NCI-H2196 (cell line): ENCODE results near the gene UBA52.

Experiments
- DNase-seq: peaks from one replicate; lab custom pipeline; 2025; ENCODE audit not compliant: unreplicated experiment; lab: John Stamatoyannopoulos, UW

The UBA52 gene

DNA sequence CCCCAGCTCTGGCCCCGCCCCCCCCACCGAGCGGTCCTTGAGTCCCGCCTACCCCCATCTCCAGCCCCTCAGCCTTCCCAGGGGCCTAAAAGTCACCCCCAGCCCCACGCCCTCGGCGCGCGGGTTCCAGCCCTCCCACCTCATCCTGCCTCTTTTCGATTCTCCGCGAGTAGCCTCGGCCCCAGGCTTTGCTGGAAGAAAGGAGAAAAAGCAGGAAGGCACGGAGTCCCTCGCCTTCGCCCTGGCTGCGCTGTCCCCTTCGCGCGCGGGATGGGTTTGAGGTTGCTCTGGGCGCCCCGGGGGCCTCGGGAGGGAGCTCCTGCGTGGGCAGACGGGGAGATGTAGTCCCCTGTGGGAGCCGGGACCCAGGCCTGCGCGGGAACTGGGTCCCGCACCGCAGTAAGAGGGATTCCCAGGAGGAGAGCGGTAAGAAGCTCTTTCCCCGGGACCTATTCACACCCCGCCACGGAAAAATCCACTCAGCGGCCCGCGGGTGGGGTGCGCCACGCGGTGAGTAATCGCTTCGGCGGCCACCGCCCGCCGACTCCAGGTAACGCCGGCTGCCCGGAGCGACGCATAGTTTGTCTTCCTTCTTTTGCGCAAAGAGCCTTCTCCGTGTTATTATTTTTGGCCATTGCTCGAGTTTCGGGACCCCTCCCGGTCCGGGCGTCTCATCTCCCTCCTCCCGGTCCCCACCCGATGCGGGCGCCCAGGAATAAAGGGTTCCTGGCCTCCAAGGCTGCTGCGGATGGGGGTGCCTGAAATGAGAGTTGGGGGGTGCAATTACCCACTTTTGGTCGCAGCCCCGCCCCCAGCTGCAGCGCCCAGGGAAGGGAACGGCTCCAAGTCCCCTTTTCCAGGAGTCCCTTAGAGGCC, 35.8 kb downstream of the UBA52 start:
- DNase-seq = no peak

DNA sequence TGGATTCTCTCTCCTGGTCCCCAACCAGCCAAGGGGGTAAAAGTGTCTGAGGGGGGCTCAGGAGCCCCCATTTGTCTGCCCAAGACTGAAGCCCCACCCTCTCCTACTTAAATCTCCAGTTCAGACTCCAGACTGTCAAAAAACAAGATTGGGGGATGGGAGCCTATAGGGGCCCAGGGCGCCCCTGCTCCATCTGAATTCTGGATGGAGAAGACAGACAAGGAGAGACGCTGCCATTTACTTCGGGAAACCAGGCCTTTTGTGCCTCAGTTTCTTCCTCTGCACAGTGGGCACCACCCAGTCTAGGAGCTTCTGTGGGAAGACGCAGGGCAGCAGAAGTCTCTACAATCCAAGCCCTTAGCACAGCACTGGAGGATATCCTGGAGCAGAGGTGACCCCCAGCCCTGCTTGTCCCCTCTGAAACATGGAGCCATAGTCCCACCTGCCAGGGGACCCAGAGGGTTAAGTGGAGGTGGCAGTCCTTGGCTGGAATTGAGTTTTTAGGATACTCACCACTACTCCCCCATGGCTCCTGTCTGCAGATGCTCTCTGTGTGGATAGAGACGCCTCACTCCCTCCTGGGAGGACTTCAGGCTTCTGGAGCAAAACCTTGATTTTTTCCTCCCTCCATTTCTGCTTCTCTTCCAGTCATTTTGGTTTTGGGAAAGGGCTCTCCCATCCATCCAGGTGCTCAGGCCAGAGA, 36.6 kb downstream of the UBA52 start:
- no peak for DNase-seq

DNA sequence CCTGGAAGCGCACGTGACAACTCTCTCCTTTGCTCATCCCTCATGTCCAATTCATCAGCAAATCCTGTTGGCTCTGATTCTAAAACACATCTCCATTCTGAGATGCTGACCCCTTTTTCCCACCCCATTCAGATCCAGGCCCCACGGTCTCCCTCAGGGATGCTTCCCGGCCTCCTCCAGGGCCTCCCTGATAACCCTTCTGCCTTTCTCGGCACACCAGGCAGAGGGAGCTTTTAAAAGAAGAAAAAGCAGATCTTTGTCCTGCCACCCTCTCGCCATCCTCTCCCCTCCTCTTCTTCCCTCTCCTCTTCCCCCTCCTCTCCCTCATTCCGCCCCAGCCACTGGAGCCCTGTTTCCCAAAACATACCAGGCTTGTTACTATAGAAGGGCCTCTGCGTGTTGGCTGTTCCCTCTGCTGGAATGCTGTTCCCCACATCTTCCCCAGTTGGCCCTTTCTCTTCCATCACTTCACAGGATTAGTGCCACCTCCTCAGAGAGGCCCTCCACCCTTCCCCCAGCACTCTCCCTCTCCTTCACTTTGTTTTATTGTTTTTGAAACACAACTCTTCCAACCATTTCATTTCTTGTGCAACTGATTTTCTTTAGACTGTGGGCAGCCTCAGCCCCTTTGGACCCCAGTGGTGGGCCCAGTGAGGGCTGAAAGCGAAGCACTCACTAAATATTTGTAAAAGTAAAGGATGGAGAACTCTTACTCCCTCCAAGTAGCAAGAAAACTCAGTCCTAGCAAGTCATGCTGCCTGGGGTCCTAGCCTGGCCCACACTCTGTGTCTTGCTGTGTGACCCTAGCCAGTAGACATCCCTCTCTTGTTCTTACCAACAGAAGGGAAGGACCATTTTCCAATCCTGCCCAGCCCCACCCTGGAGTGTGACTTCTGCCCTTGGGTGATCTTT, 37.4 kb downstream of the UBA52 start:
- DNase-seq = no peak

DNA sequence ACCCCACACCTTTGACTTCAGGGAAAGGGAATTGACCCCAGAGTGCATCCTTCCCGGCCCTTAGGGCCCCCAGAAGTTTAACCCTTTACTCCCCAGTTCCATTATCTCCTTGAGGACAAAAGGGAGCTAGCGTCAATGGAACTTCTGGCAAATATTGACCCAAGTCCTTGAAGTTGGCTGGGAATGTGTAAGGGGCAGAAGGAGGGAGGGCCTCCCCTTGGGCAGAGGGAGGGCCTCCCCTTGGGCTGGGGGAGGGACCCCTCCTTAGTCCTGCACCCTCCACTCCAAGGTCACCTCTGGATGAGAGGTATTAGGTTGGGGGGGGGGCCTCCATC, 38.0 kb downstream of the UBA52 start:
- DNase-seq = no peak

DNA sequence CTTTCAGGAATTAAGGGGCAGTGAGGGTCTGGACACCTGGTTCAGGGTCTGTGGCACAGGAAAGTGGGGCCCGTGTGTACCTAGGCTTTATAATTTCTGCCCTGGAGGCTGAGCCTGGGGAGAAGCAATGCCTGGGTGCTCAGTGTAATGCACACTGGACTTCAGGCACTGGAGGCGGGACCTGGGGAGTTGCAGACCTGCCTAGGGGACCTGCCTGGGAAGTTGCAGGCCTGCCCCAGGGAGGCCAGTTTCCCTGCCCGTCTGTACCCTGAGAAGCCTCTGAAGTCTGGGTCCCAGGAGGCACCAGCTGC, 38.5 kb downstream of the UBA52 start:
- no peak for DNase-seq

DNA sequence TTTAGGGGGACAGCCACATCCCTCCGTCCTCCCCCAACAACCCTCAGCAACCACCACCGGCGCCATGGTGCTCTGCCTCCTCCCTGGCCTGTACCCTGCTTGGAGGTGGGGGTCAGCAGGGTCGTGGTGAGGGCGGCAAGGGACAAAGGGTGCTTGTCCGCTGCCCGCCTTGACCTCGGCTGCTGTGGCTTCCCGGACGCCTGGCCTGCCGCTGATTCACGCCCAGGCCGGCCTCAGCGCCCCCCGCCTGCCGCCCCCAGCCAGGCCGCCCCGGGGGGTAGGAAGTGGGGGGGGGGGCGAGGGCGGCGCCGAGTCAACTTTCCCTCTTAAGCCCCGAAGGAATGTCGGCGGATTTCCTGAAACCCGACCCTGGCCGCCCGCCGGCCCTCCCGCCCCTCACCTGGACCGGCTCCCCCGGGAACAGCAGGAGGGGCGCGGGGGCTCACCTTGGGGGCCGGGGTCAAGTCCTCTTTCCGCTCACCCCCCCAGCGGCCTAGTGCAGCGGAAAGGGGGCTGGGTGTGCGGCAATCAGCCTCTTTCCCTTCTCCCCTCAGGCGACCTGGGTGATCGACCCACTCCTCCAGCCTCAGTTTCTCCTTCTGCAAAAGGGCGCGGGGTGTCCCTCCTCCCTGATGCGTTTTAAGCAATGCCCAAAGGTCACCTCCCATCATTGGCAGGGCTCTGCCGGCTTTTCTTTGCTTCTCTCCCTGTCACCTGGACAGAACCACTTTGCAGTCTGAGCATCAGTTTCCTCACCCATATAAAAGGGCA, 39.1 kb downstream of the UBA52 start:
- DNase-seq = no peak

DNA sequence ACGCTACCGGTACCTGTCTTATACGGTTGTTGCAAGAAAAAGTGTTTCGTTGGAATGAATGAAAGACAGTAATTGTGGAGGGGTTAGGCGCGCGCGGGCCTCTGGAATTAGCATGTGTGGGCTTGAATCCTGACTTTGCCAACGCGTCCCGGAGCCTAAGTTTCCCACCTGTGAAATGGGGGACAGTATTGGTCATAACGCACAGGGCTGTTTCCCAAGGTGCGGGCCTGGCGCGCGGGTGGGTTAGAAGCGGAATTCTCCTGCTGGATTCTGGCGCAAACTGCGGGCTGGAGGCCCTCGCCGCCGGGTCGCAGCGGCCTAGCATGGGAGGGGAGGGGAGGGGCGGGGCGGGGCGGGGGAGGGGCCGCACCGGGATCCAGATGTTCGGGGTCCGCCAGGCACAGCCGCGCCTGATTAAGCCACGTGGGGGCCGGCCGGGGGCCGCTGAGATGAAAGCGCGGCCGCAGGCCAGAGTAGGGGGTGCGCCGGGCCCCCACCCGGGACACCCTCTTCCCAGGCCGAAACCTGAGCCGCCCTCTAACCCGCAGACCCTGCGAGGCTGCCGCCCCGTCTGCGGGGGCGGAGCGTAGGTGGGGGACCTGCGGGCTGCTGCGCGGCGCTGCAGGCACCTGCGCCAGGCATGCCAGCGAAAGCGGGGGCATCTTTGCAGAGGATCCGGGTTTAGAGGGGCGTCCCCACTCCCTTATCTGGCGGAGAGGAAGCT, 39.8 kb downstream of the UBA52 start:
- DNase-seq = no peak

DNA sequence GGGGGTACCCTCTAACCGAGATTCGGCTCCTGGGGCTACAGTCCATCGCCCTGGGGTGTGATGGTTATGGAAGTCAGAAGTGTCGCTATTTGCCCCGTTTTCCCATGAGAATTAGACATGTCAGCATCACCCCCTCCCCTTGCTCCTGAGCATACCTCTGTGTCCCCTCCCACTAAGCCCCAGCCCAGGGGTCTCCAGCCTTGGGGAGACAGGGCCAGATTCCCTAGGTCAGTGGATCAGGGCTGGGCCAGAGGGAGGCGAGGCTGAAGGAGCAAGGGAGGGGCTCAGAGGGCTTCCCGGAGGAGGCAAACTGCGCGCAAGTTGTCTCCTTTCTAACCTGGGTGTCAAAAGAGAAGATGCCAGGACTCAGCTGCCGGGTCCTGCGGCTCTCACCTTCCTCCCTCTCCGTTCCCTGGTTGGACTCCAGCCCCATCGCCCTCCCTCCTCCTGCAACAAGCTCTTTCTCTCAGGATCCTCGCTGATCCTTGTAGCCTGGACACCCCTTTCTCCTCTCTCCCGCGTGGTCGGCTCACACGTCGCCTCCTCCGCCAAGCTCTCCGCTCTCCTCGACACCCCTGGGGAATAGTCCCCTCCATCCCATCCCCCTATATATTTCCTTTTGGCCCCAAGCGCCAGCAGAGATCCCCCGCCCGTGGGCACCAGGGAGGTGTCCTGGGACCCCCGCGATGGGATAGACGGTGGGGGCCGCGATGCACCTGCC, 40.6 kb downstream of the UBA52 start:
- no peak for DNase-seq

DNA sequence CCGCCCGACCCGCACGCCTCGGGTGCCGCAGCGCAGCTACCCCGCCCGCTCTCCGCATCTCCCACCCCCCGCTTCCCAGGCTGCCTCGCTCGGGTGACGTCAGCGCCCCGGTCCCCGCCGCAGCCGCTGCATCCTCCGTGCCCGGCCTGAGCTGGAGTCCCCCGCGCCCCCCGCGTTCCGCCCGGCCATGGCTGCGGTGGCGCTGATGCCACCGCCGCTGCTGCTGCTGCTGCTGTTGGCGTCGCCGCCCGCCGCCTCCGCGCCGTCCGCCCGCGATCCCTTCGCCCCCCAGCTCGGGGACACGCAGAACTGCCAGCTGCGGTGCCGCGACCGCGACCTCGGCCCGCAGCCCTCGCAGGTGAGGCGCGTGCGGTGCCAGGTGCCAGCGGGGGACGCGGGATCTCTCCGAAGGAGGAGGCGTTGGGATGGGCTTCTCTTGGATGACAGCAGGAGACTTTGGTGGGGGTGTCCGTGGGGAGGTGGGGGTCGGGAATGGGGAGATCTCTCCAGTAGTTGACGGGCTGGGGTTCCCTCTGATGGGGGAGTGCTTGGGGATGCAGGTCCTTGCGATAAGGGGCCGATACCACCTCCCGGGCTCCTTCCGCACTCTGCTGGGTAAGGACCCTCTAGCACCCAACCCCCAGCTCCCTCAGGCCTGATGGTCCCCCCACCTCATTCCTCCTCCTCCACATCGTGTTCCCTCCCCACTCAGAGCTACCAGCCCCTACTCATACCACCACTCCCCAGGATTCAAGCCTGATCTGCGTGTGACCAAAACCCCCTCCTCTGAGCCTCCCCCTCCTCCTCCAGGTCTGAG, 41.3 kb downstream of the UBA52 start, which contains the start of gene TMEM59L:
Gene TMEM59L (plus strand): TSS at position 99 of the 817 bp plus-strand sequence. CDS start 89 bp downstream, at position 188.
- DNase-seq = no peak

DNA sequence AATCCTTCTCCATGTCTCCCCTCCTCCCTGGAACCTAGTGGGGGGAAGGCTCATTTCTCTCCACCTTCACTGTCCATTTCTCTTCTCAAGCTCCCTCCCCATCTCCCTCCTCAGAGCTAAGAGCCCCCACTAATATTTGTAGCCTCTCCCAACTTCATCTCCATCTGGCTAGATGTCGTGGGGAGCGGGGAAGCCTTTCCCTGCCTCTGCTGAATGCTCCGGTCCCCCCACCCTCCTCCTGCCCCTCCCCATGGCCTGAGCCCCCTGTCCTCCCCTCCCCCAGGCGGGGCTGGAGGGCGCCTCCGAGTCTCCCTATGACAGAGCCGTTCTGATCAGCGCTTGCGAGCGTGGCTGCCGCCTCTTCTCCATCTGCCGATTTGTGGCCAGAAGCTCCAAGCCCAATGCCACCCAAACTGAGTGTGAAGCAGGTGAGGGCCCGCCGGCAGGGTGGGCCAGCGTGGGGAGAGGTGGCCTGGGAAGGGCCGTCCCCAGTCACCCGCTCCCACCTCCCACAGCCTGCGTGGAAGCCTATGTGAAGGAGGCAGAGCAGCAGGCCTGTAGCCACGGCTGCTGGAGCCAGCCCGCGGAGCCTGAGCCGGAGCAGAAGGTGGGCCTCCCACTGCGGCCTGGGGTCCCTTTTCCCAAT, 42.1 kb downstream of the UBA52 start:
- DNase-seq = no peak

DNA sequence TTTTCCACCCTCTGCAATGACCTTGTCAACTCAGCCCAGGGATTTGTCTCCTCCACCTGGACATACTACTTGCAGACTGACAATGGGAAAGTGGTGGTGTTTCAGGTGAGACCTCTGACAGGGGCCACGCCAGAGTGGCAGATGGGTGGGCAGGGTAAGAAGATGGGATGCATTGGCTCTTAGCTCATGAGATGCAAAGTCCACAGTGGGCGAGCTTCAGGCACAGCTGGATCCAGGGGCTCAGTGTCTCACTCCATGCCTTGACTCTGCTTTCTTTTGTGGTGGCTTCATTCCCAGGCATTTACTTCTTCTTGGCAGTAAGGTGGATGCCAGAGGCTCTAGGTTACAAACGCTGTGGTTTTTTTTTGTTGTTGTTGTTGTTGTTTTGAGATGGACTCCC, 44.4 kb downstream of the UBA52 start:
- no peak for DNase-seq

DNA sequence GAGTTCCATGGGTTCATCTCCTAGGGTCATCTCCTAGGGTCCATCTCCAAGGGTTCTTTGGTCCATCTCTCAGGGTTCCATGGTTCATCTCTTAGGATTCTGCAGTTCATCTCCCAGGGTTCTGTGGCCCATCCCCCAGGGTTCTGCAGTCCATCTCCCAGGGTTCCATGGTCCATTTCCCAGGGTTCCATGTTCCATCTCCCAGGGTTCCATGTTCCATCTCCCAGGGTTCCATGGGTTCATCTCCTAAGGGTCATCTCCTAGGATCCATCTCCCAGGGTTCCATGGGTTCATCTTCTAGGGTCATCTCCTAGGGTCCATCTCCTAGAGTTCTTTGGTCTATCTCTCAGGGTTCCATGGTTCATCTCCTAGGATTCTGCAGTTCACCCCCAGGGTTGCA, 45.9 kb downstream of the UBA52 start:
- DNase-seq = no peak

DNA sequence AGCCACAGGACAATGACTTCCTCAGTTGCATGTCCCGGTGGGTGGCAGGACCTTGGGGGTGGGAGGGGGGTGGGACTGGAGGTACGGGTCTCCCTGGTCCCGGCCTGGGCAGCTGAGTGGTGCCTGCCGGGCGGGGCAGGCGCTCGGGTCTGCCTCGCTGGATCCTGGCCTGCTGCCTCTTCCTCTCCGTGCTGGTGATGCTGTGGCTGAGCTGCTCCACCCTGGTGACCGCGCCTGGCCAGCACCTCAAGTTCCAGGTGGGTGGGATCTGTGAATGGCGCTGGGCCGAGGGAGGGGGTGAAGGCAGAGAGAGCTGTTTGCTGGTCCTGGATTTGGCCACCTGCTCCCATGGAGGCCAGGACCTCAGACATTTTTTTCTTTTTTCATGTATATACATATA, 46.6 kb downstream of the UBA52 start:
- no peak for DNase-seq

DNA sequence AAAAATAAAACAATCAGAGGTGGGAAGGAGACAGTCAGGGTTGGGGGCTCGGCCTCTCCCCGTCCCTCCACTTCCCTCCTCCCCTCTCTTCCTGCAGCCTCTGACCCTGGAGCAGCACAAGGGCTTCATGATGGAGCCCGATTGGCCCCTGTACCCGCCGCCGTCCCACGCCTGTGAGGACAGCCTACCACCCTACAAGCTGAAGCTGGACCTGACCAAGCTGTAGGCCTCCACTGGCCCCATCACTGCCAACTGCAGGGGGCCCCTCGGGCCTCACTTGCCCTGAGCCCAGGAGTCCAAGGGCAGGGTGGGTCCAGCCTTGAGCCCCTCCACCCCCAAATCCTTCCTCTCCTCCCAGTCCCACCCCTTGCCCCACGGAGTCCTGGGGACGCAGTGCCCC, 48.7 kb downstream of the UBA52 start:
- DNase-seq = no peak

DNA sequence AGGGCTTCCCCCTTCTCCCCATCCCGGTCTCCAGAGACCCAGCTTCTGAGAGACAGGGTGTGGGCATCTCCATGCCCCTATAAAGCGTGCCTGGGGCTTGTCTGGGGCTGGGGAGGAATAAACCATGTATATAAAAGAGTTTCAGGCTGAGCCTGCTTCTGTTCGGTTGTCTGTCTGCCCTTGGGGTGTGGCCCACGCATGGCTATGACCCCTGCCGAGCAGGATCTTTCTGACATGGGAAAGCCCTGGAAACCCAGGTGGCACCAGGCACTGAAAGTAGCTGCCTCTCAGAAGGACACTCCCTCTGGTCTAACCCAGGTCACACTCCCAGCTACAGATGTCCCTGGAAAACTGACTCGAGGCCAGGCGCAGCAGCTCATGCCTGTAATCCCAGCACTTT, 49.2 kb downstream of the UBA52 start:
- no peak for DNase-seq

DNA sequence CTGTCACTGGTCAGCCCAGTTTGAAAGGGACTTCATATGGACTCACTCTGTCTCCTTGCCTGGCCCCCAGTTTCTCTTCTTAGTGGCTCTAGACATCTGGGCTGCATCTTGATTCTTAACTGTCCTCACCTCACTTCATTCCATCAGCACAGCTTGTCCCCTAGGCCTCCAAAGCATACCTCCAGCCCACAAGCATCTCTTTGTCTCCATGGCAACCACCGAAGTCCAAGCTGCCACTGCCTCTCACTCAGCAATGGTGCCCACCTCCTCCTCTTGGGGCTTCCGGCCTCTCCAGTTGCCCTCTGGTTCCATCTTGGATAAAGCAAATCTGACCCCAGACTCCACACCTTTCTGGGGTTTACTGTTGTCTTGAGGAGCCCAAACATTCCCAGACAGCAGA, 55.2 kb downstream of the UBA52 start:
- no peak for DNase-seq
